Measurements from ENCODE around the gene GIPC1. TPM values are rescaled to one million over a fixed set of nuclear protein-coding genes. Genes with fewer than 3 reads are reported as not detected.

The GIPC1 gene
- total and polyA plus RNA-seq, 9 of the 15 experiments (the other 6 are each of a cell fraction or from before 2014, with no cell fraction given) = 0.49 to 54.7 (median 24.8) TPM

DNA sequence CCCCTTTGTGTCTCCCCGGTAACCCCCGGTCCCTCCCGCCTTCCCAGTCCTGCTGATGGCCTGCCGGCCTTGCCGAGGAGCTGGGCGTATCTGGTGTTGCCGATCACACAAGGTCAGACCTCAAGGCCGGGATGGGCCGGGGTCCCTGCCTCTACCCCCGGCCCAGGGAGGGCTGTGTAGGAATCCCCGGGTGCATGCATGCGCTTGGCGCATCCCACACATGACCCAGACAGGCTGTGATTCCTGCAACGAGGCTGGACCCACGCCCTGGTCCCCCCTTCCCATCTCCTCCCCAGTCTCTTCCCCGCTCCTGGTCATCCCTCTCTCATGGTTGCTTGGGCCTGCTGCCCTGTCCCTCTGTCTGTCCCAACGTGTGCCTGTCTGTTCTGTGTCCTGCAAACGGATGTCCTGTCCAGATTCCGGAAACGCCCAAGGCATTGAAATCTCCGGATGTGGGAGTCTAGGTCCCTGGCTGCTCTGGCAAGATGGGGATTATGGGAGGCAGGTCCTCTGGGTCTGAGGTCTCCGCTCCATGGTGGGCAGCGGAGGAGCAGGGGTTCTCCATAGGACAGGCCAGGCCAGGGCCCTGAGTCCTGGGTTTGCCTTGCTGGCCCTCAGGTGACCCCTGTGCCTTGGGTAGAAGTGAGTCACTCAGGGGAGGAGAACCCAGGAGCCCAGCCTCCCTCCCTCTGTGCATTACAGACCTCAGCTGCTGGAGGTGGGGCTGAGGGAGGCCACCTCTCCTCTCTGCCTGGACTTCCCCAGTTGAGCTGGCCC, 61.2 kb downstream of the GIPC1 start (continued):
- TF ChIP-seq, protein P1, sequence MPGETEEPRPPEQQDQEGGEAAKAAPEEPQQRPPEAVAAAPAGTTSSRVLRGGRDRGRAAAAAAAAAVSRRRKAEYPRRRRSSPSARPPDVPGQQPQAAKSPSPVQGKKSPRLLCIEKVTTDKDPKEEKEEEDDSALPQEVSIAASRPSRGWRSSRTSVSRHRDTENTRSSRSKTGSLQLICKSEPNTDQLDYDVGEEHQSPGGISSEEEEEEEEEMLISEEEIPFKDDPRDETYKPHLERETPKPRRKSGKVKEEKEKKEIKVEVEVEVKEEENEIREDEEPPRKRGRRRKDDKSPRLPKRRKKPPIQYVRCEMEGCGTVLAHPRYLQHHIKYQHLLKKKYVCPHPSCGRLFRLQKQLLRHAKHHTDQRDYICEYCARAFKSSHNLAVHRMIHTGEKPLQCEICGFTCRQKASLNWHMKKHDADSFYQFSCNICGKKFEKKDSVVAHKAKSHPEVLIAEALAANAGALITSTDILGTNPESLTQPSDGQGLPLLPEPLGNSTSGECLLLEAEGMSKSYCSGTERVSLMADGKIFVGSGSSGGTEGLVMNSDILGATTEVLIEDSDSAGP (CRISPR knock-in tag; IDR thresholded peaks at IDR 0.05) = no peak
- TF ChIP-seq RCOR1 (IDR thresholded peaks at IDR 0.05; ENCODE audit: borderline replicate concordance in 1 of 2, low read depth in 2 of 2, low read length in 2 of 2) (0 out of 4 replicates have a peak, but pooled peaks of 1 of the 2 experiments have one; percentile 14), ESRRB (CRISPR knock-in tag; IDR thresholded peaks at IDR 0.05; ENCODE audit: borderline replicate concordance) (no peak), HNRNPL (IDR thresholded peaks at IDR 0.05; ENCODE audit: low read depth, low read length) (no peak), ZNF778 (CRISPR knock-in tag; IDR thresholded peaks at IDR 0.05) (no peak), EHMT2 (IDR thresholded peaks at IDR 0.05) (no peak), SIN3A (IDR thresholded peaks at IDR 0.05; ENCODE audit: borderline replicate concordance in 2 of 2, control insufficient read depth in 1 of 2, low read depth in 2 of 2, low read length in 2 of 2) (peak in 1 of 2 experiments; percentile 28; a peak in 1 of 4 replicates), FOXA3 (CRISPR knock-in tag; conservative IDR thresholded peaks at IDR 0.05 in 1 of 2, IDR thresholded peaks at IDR 0.05 in 1 of 2) (peak in 1 of 2 experiments; percentile 21; a peak in 1 of 4 replicates), ELF4 (CRISPR knock-in tag; IDR thresholded peaks at IDR 0.05) (no peak), TCFL5 (CRISPR knock-in tag; conservative IDR thresholded peaks at IDR 0.05) (no peak), NR3C1 (CRISPR knock-in tag; IDR thresholded peaks at IDR 0.05) (no peak), NEUROD1 (IDR thresholded peaks at IDR 0.05; ENCODE audit: borderline replicate concordance, low read depth, low read length, partially characterized antibody) (no peak), HNRNPK (IDR thresholded peaks at IDR 0.05; ENCODE audit: low read depth, low read length, poor library complexity, severe bottlenecking) (no peak), ZKSCAN8 (CRISPR knock-in tag; IDR thresholded peaks at IDR 0.05) (no peak), ZNF384 (IDR thresholded peaks at IDR 0.05; ENCODE audit: low read depth, low read length) (no peak), TCF3 (CRISPR knock-in tag; IDR thresholded peaks at IDR 0.05) (no peak), CREB1 (IDR thresholded peaks at IDR 0.05) (0 out of 2 replicates have a peak, but pooled peaks have one; percentile 7), CREB1 (CRISPR knock-in tag; IDR thresholded peaks at IDR 0.05) (no peak), HNRNPUL1 (IDR thresholded peaks at IDR 0.05; ENCODE audit: low read length) (no peak), ETV1 (tag; conservative IDR thresholded peaks at IDR 0.05; ENCODE audit: low read depth) (peak; percentile 93), WHSC1 (IDR thresholded peaks at IDR 0.05; ENCODE audit: low read length) (no peak), SUPT5H (IDR thresholded peaks at IDR 0.05) (peak; percentile 43; the same call in 1 of the 2 replicates), NR2C1 (IDR thresholded peaks at IDR 0.05) (0 out of 2 replicates have a peak, but pooled peaks have one; percentile 18), NR2C1 (tag; IDR thresholded peaks at IDR 0.05) (no peak), GABPB1 (CRISPR knock-in tag; IDR thresholded peaks at IDR 0.05) (0 out of 2 replicates have a peak, but pooled peaks have one; percentile 50), POLR3A (IDR thresholded peaks at IDR 0.05; ENCODE audit: borderline replicate concordance, extremely low read depth, insufficient read depth, insufficient read length) (no peak), LARP7 (IDR thresholded peaks at IDR 0.05) (0 out of 2 replicates have a peak, but pooled peaks have one; percentile 26), RNF2 (IDR thresholded peaks at IDR 0.05) (0 out of 2 replicates have a peak, but pooled peaks have one; percentile 58)

Data from K562 (cell line).